HG03469 (cell line): Measurements from ENCODE around the gene S100A14.
"Not testable (repeated sequence)": the region's sequence is repeated elsewhere in the genome, so short reads cannot be mapped to it uniquely, and the experiment has no call there.

Experiments
- ATAC-seq: cut with Tn5 transposase; IDR thresholded peaks from one replicate; pipeline ENCODE4 v1.9.1; 2021; ENCODE audit warnings: mild to moderate bottlenecking, moderate library complexity, moderate number of reproducible peaks; ENCODE audit not compliant: unreplicated experiment

The S100A14 gene

DNA sequence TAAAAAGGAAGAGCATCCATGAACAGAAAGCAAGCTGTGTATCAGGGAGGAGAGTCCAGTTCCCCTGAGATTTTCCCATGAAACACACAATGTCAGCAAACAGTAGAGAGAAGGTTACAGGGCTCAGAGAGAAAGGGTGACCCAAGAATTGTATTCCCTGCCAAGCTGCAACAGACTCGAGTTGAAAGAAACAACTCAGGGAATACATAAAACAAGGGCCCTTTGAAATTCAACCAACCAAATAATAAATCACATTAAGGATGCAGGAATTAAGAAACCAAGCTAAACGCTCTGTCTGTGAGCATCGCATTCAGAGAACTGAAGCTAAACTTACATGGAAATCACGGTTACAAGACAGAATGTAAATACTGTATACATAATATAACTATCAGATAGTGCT, 23.4 kb downstream of the S100A14 start:
- no peak for ATAC-seq

GRCh38 chr1:153588482-153588881, 27.6 kb downstream of the S100A14 start:
- ATAC-seq, result no peak

DNA sequence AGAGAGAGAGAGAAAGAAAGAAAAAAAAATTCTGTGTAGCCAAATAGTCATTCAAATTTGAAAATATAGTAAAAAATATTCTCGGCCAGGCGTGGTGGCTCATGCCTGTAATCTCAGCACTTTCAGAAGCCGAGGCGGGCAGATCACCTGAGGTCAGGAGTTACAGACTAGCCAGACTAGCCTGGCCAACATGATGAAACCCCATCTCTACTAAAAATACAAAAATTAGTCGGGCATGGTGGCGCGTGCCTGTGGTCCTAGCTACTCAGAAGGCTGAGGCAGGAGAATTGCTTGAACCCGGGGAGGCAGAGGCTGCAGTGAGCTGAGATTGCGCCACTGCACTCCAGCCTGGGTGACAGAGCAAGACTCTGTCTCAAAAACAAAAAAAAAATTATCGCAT, 28.1 kb downstream of the S100A14 start:
- not testable (repeated sequence) for ATAC-seq

GRCh38 chr1:153587314-153587713, 28.8 kb downstream of the S100A14 start:
- no peak for ATAC-seq

GRCh38 chr1:153586347-153586746, 29.8 kb downstream of the S100A14 start:
- ATAC-seq, result no peak

DNA sequence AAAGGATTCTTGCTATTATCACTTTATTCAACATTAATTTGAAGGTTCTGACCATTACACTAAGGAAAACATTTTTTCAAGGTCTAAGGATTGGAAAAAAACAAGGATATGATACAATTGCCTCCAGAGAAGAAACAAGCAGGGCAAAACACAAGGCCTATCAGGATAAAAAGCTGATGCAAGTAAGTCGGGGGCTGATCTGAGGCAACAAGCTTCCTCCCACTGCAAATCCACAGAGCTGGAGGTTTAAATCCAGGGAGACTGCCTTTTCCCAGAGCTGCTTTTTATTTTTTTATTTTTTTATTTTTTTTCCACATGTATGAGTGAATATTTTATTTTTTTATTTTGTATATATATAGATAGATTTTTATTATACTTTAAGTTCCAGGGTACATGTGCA, 31.1 kb downstream of the S100A14 start:
- ATAC-seq, result no peak

DNA sequence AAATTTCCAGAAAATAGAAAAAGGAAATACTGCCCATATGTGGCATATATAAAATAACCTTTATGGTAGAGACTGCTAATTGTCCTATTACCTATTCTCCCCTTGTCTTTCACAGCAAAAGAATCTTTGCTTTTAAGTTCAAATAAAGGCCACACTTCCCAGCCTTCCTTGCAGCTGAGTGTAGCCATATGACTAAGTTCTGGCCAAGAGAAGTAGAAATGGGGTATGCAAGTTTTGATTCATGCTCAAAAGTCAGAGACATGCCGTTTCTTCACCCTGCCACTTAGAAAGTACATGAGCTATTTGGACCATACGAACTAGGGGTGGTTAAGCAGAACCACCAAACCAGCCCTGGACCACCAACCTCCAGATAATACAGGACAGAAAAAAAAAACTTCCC, 32.1 kb downstream of the S100A14 start:
- ATAC-seq, result no peak

DNA sequence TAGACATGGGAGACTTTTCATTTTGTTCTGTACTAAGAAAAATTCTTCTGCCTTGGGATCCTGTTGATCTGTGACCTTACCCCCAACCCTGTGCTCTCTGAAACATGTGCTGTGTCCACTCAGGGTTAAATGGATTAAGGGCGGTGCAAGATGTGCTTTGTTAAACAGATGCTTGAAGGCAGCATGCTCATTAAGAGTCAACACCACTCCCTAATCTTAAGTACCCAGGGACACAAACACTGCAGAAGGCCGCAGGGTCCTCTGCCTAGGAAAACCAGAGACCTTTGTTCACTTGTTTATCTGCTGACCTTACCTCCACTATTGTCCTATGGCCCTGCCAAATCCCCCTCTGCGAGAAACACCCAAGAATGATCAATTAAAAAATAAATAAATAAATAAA, 32.6 kb downstream of the S100A14 start:
- not testable (repeated sequence) for ATAC-seq

- not testable (repeated sequence) for ATAC-seq
These were observed 33.3 kb downstream of the S100A14 start for GRCh38 chr1:153582836-153583235.

DNA sequence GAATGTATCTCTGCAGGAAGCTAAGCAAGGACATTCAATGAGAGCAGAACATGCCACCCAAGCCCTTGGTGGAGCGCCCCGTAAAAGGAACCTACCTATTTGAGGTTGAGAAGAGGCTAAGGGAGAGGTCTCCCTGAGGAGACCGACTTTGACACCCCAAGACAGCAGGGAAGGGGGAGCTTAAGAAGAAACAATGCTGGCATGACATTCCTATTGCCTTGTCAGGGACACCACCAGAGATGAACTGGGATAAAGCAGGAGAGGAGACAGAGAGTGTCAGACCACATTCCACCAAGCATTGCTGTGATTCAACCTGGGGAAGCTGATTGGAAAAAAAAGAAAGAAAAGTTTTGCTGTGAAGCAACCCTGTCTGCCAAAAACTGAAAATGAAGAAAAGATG, 37.2 kb downstream of the S100A14 start:
- ATAC-seq, result no peak

- ATAC-seq, result no peak
These were observed 37.6 kb downstream of the S100A14 start for GRCh38 chr1:153578490-153578889.

- ATAC-seq, result no peak
These were observed 38.5 kb downstream of the S100A14 start for GRCh38 chr1:153577624-153578051.

GRCh38 chr1:153577138-153577537, 39.0 kb downstream of the S100A14 start:
- no peak for ATAC-seq

- not testable (repeated sequence) for ATAC-seq
These were observed 40.6 kb downstream of the S100A14 start for GRCh38 chr1:153575497-153575896.

DNA sequence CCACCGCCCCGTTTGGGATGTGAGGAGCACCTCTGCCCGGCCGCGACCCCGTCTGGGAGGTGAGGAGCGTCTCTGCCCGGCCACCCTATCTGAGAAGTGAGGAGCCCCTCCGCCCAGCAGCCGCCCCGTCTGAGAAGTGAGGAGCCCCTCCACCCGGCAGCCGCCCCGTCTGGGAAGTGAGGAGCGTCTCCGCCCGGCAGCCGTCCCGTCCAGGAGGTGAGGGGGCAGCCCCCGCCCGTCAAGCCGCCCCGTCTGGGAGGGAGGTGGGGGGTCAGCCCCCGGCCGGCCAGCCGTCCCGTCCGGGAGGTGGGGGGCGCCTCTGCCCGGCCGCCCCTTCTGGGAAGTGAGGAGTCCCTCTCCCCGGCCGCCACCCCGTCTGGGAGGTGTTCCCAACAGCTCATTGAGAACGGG, 41.0 kb downstream of the S100A14 start:
- not testable (repeated sequence) for ATAC-seq

DNA sequence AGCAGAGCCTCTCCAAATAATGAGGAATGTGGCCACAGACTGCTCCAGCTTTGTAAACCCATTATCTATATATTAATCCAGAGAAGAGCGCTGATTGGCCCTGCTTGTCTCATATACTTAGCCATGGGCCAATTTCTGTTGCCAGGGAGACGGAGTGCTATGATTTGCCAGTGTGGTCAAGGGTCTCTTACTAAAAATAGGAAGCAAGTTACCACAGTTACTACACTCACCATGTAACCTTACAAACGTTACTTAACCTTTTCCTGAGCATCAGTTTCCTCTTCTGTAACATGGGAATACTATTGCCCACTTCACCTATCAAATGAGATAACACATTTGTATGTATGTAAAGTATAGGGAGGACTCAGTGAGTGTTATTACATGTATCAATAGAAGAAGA, 42.8 kb downstream of the S100A14 start:
- ATAC-seq, result no peak

DNA sequence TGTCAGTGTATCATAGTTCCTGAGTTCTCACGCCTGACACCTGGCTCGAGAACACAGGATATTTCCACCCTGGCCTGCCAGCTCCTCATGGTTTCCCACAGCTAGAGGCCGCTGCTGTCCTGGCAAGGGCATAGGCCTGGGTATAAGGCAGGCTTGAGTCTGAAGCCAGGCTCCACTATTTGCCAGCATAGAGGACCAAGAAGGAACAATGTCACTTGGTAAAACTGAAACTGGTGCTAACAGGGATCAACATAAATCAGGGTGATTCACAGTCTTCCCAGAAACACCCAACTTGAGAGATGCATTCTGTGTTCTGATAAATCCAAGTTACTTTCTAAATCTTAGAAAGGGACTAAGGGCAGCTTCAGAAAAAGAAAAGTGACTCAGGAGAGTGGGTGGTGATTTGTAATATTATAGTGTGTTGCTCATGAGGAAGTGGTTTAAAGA, 43.5 kb downstream of the S100A14 start:
- no peak for ATAC-seq

DNA sequence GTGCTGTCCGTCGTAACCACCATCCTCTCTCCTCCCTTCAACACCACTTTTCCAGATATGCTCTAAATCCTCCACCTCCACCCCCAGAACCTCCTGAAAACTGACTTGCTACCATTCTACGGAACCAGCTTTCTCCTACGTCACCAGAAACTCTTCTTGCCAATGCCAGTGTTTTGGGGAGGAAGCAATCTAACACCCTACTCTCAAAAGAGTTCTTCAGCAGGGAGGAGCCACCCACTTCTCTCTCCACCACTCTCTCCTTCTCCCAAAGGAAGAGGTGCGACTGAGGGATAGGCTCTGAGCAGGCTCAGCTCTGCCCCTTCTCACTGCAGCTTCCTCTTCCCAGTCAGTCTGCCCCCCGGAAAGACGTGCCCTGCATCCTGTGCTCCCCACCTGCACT, 44.4 kb downstream of the S100A14 start:
- no peak for ATAC-seq

- no peak for ATAC-seq
These were observed 45.3 kb downstream of the S100A14 start for GRCh38 chr1:153570874-153571273.

DNA sequence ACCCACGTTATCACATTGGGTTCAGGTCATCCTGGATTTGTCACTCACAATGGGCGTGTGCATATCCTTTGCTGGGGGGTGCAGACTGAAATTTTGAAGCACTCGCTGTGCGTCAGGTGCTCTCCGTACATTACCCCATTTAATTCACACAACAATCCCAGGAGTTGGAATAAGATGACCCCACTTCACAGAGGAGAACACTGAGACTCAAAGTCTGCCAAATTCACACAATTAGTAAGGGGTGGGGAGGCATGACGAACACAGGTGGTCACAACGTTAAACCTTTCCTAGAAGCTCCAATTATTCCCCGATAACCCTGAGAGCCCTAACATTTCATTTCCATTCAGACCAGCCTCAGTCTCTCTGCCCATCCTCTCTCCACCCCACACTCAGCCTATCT, 46.7 kb downstream of the S100A14 start:
- ATAC-seq, result no peak

DNA sequence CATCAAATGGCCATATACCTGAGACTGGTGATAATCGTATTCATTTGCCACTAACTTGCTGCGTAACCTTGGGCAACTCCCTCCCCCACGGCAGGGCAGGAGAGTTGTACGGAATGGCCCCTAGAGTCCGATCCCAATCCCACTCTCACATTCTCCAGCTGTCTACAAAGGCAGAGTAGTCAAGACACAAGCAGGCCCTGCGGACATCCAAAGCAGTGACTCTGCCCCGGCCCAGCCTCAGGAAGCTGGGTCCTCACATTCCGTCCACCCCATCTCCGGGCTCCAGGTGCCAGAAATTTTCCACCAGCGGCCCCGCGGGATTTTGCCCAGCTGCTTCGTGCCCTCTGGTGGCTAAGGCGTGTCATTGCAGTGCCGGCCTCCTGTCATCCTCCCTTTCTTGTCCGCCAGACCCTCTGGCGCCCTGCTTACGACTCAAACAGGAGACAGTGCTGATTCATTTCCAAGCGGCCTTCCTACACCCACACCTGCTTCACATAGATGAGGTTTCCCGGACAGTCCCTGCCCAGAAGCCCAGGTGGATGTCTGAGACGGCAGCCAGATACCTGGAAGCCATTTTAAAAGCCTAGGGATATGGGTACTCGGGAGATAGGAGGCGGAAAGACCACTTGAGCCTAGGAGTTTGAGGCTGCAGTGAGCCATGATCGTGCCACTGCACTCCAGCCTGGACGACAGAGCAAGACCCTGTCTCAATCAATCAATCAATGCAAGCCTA, 47.6 kb downstream of the S100A14 start:
- no peak for ATAC-seq

DNA sequence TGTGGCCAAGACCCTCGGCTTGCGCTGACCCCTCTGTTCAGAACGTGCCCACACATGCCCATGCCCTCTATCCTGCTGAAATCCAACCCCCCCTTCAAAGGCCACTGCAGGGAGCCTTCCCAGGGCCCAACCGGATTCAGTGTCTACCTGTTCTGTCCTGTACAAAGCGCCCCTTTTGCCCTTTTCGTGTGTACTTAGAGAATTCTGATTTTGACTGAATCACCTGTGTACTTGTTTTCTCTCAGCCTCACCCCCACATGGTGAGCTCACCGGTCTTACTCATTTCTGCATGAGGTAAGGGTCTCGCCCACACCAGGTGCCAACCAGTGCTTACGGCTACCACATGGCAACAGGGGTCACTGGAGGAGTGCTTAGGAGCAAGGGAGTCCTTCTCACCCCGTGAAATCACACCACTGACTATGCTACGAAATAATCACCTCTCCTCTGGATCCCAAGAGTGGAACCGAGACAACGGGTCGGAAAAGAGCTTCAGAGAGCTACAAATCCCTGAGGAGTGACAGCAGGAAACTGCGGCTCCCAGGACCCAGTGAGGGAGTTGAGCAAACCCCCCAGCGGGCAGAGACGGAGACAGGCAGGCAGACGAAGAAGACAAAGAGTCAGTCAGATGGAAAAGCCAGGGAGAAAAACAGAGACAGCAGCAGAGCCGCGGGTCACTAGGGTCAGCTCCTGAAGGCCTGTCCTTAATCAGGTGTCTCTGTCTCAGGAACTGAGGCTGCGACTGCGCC, 48.3 kb downstream of the S100A14 start:
- no peak for ATAC-seq
